A673 (cell line): Measurements from ENCODE around the gene NUBP1. TPM values are rescaled to one million over a fixed set of nuclear protein-coding genes. Genes with fewer than 3 reads are reported as not detected.

Source experiments
- BruUV-seq: library from RNA; stranded (reverse); fragments of 400-500 nt; replicated peaks from 2 replicates; lab custom pipeline; 2021; lab: Mats Ljungman, UMichigan
- CTCF ChIA-PET: fragments of 300-600 bp; sonication (Branson Sonifier 250); formaldehyde crosslinking; loops from one replicate; lab custom pipeline; 2022; ENCODE audit warnings: antibody characterized with exemption; lab: Charles Lee
- POLR2A ChIA-PET: fragments of 300-600 bp; sonication (Branson Sonifier 250); formaldehyde crosslinking; loops from one replicate; lab custom pipeline; 2022; ENCODE audit warnings: antibody characterized with exemption; ENCODE audit not compliant: low non-redundant PET; lab: Charles Lee
- DNase-seq: peaks from one replicate; pipeline ENCODE4 v3.0.0-alpha.2; 2015; ENCODE audit warnings: low spot score
- H3K27ac ChIP-seq: fragments of 200-600 bp; sonication (generic); 2 replicates; pipeline ENCODE4 v1.5.1; 2016; ENCODE audit warnings: mixed run types, low read depth, mild to moderate bottlenecking, mixed read lengths, antibody characterized with exemption, low read length; ENCODE audit not compliant: poor library complexity, severe bottlenecking
- H3K27me3 ChIP-seq: fragments of 200-600 bp; sonication (generic); replicated peaks from 2 replicates; pipeline ENCODE4 v1.6.1; 2017; ENCODE audit warnings: mixed run types, low read depth, mild to moderate bottlenecking, mixed read lengths, antibody characterized with exemption, low read length; ENCODE audit not compliant: insufficient read depth, poor library complexity
- H3K36me3 ChIP-seq: fragments of 200-600 bp; sonication (generic); 2 replicates; pipeline ENCODE4 v1.6.1; 2016; ENCODE audit warnings: mixed run types, mild to moderate bottlenecking, mixed read lengths, antibody characterized with exemption, low read length; ENCODE audit not compliant: insufficient read depth, poor library complexity, severe bottlenecking
- H3K4me1 ChIP-seq: fragments of 200-600 bp; sonication (generic); 2 replicates; pipeline ENCODE4 v1.6.1; 2017; ENCODE audit warnings: mixed run types, mild to moderate bottlenecking, mixed read lengths, antibody characterized with exemption, low read length; ENCODE audit not compliant: insufficient read depth, poor library complexity, severe bottlenecking
- H3K4me3 ChIP-seq: fragments of 200-600 bp; sonication (generic); 2 replicates; pipeline ENCODE4 v1.5.1; 2016; ENCODE audit warnings: low read depth, mixed run types, mild to moderate bottlenecking, mixed read lengths, low read length; ENCODE audit not compliant: poor library complexity, severe bottlenecking
- H3K9me3 ChIP-seq: fragments of 200-600 bp; sonication (generic); 2 replicates; pipeline ENCODE4 v1.6.1; 2016; ENCODE audit warnings: mixed run types, low read depth, mild to moderate bottlenecking, mixed read lengths, antibody characterized with exemption, low read length; ENCODE audit not compliant: poor library complexity, severe bottlenecking
- CTCF ChIP-seq: fragments of 300-800, 200-600 bp; sonication (generic); conservative IDR thresholded peaks from 2 replicates; pipeline ENCODE4 v1.5.1; 2017; ENCODE audit warnings: low read depth, mild to moderate bottlenecking, antibody characterized with exemption, low read length, moderate library complexity, mixed read lengths
- EZH2 ChIP-seq: fragments of 200-600 bp; sonication (generic); IDR thresholded peaks from 2 replicates; pipeline ENCODE4 v1.6.1; 2017; ENCODE audit warnings: borderline replicate concordance, low read depth, mild to moderate bottlenecking, mixed read lengths, antibody characterized with exemption, low read length; ENCODE audit not compliant: poor library complexity, severe bottlenecking
- intact Hi-C: fragments of 100-400 bp; cut with micrococcal nuclease; formaldehyde crosslinking; loops from one replicate; pipeline ENCODE4 v1.10.0; 2022; ENCODE audit not compliant: unreplicated experiment
- total RNA-seq: library from RNA; stranded (reverse); gene quantifications from 2 replicates; pipeline ENCODE4 v1.2.3, GENCODE V29; 2021

The NUBP1 gene
- total RNA-seq, 1 experiment from 2014 or later = 22.9 TPM

GRCh38 chr16:10791048-10791447 is 47.4 kb downstream of the NUBP1 start:
- Histone ChIP-seq H3K4me1 (peaks cover 5% of the 10 kb centered on the region), H3K36me3 (no peaks in the 10 kb centered on the region), H3K27me3 (no peaks in the 10 kb centered on the region), H3K27ac (no peak overlapping the region), H3K9me3 (no peaks in the 10 kb centered on the region), H3K4me3 (no peak overlapping the region)
- ChIA-PET CTCF (no interaction called here), POLR2A (no interaction called here)
- intact Hi-C loops = no loop called here
- TF ChIP-seq CTCF = no peak
- TF ChIP-seq EZH2 = no peak
- BruUV-seq = no TSS peak
- no peak for DNase-seq

DNA sequence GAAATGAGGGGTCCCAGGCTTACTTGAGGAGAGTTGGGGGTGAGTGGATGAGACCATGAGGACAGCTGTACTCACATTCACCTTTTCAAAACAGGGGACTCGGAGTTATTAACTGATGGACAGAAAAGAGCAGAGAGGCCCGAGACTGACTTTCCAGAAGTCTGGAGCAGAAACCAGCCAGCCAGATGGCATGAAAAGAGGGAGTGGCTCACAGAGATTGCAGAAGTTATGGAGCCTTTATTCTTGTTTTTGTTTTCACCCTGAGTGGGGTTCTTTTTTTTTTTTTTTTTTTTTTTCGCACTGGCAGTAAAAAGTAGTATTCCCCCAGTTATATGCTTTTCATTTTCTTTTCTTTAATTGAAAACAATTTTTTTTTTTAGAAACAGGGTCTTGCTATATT is 56.1 kb downstream of the NUBP1 start:
- DNase-seq = no peak
- Histone ChIP-seq H3K27ac (no peak overlapping the region), H3K4me1 (no peaks in the 10 kb centered on the region), H3K36me3 (no peaks in the 10 kb centered on the region), H3K4me3 (no peak overlapping the region), H3K9me3 (no peaks in the 10 kb centered on the region), H3K27me3 (no peaks in the 10 kb centered on the region)
- ChIA-PET CTCF (no interaction called here), POLR2A (no interaction called here)
- TF ChIP-seq EZH2 = no peak
- TF ChIP-seq CTCF = no peak
- intact Hi-C loops = no loop called here
- no TSS peak for BruUV-seq

- Histone ChIP-seq H3K36me3 (no peaks in the 10 kb centered on the region), H3K4me3 (no peak overlapping the region), H3K27ac (no peak overlapping the region), H3K4me1 (no peaks in the 10 kb centered on the region), H3K27me3 (no peaks in the 10 kb centered on the region), H3K9me3 (no peaks in the 10 kb centered on the region)
- no TSS peak for BruUV-seq
- ChIA-PET POLR2A (no interaction called here), CTCF (no interaction called here)
- TF ChIP-seq EZH2 (no peak), CTCF (no peak)
- intact Hi-C loops = no loop called here
- no peak for DNase-seq
Observed at GRCh38 chr16:10805334-10805733, 61.7 kb downstream of the NUBP1 start.
